Measurements from ENCODE around the gene ALX3. TPM values are rescaled to one million over a fixed set of nuclear protein-coding genes. Genes with fewer than 3 reads are reported as not detected.

ALX3 gene
- polyA plus RNA-seq, 1 experiment = 5.7 TPM

DNA sequence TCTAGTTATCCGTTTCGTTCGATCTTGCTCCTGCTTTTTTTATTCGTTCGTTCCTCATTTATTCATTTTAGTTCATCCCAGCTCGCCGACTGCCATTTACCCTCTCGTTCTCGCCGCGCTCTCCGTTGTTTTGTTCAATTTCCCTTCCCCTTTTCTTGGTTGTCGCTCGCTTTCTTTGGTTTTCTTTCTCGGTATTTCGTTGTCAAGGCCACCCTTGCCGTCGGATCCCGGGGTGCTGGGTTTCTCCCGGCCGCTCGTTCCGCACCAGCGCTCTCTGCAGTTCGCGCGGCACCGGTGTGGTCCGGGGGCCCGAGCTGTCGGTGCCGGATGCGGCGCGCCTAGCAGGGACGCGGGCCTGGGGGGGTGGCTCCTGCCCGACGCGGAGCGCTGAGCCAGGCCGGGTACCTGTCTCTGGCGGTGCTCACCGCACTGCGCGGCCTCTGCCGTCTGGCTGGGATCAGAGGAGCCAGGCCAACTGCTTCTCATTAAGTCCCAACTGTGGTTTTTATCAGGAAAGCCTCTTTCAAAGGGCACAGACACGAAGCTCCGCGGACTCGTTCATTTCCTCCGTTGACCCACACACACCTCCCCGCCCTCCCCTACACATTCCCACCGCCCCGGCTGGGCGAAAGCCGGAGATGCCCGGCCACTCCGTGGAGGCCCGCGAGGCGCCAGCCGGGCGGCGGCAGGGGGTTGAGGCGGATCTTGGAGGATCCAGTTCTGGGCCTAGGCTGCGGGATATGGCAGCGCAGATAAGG is 1.6 kb downstream of the ALX3 start:
- POLR2A ChIA-PET = no interaction called here
- CTCF ChIA-PET = interaction anchor here (1.2 to 6.3 kb wide), 6 partner anchors 9 to 48 kb away, joined by 3 to 48 read pairs (median 5); no protein-coding TSS in a partner anchor
- 0 out of 2 replicates have a peak, but pooled peaks cover 1% of the 10 kb centered on the region for H3K36me3 ChIP-seq (ENCODE audit: control insufficient read depth, insufficient read depth, low read length)
- TF ChIP-seq CTCF (IDR thresholded peaks at IDR 0.05; ENCODE audit: insufficient read depth, low read depth, low read length) = no peak
- peaks cover 25% of the 10 kb centered on the region for H3K27me3 ChIP-seq (ENCODE audit: control insufficient read depth, insufficient read depth, low read length)
- DNase-seq (ENCODE audit: low read depth) = no peak
- H3K4me3 ChIP-seq (ENCODE audit: low read depth, low read length) = peak overlapping the region; percentile 43

DNA sequence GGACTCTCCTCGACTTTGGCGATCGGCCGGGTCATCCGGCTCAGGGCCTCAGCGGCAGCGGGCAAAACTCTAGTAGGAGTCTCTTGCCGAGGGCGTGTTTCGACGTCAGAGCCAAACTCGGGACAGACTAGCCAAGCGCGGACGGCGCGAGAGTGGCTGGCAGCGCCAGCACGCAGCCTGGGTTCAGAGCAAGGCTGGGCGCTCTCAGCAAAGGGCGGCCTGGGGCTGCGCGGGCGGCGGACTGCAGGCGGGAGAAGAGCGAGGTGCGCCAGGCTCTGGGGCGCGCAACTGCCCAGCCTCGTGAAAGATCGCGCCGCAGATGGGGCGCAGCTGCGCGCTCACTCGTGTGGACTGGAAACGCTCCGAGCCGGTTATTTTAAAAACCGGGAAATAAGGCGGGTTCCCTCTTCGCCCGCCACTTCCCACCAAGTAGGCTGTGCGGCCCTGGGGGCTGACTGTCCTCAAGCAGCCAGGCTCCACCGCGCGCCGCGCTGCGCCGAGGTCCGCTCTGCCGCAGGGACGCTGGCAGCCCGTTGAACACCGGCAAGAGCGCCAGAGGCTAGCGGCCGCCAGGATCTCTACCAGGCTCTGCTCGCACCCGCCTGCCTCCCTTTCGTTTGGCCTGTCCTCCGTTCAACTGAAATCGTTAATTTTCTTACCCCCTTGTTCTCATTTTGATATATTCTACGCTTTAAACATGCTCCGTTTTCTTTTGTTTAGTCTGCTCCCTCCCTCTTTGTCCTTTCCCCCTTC is 2.4 kb downstream of the ALX3 start:
- ChIA-PET CTCF (interaction anchor here (1.2 to 6.3 kb wide), 6 partner anchors 8 to 49 kb away, joined by 3 to 48 read pairs (median 6); no protein-coding TSS in a partner anchor), POLR2A (no interaction called here)
- no peak for DNase-seq (ENCODE audit: low read depth)
- Histone ChIP-seq H3K27me3 (ENCODE audit: control insufficient read depth, insufficient read depth, low read length) (peaks cover 23% of the 10 kb centered on the region), H3K36me3 (ENCODE audit: control insufficient read depth, insufficient read depth, low read length) (0 out of 2 replicates have a peak, but pooled peaks cover 1% of the 10 kb centered on the region), H3K4me3 (ENCODE audit: low read depth, low read length) (peak overlapping the region; percentile 43)
- no peak for TF ChIP-seq CTCF (IDR thresholded peaks at IDR 0.05; ENCODE audit: insufficient read depth, low read depth, low read length)

DNA sequence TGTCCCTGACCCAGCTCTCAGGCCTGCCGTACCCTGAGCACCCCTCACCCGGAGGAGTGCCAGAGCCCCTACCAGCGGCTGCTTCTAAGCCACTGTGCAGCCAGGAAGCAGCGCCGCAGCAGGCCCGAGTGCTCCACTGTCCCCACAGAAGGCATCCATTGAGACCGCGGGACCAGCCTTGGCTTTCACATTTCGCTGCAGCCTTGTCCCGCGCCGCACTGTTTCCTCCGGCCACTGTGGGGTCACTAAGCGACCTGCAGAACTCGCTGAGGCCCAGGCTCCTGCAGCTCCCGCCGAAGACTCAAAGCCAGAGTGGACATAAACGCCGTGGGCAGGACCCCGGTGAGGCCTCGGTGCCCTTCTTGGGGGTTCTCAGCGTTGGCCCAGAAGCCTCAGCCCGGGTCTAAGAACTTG is 3.0 kb downstream of the ALX3 start:
- Histone ChIP-seq H3K4me3 (ENCODE audit: low read depth, low read length) (peak overlapping the region; percentile 43; the same call in 1 of the 2 replicates), H3K27me3 (ENCODE audit: control insufficient read depth, insufficient read depth, low read length) (peaks cover 21% of the 10 kb centered on the region), H3K36me3 (ENCODE audit: control insufficient read depth, insufficient read depth, low read length) (0 out of 2 replicates have a peak, but pooled peaks cover 1% of the 10 kb centered on the region)
- TF ChIP-seq CTCF (IDR thresholded peaks at IDR 0.05; ENCODE audit: insufficient read depth, low read depth, low read length) = no peak
- CTCF ChIA-PET = interaction anchor here (1.9 to 6.3 kb wide), 3 partner anchors 7 to 20 kb away, joined by 8 to 48 read pairs (median 11); no protein-coding TSS in a partner anchor
- DNase-seq (ENCODE audit: low read depth) = no peak
- POLR2A ChIA-PET = no interaction called here

DNA sequence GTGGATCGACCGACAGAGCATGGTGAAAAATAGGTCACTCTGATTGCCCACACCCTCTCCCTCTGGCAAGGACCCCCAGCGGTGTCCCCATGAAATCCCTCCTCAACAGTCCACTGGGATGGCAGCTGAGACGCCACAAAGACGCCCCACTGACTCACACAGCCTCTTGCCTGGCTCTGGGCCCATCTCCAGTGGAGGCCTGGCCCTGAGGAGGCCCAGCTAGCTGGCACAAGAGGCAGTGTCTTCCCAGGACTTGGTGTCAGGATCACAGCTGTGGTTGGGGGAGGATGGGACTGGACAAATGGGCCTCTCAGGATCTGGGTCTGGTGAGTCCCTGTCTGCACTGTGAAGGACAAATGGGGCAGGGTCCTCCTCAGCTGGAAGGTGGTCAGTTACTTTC is 4.6 kb downstream of the ALX3 start:
- CTCF ChIA-PET = interaction anchor here (0.6 to 6.3 kb wide), 10 partner anchors 12 to 306 kb away, joined by 3 to 48 read pairs (median 4); no protein-coding TSS in a partner anchor
- DNase-seq (ENCODE audit: low read depth) = no peak
- POLR2A ChIA-PET = no interaction called here
- TF ChIP-seq CTCF (IDR thresholded peaks at IDR 0.05; ENCODE audit: insufficient read depth, low read depth, low read length) = no peak
- Histone ChIP-seq H3K27me3 (ENCODE audit: control insufficient read depth, insufficient read depth, low read length) (peaks cover 19% of the 10 kb centered on the region), H3K36me3 (ENCODE audit: control insufficient read depth, insufficient read depth, low read length) (peaks cover 1% of the 10 kb centered on the region; the same call in 1 of the 2 replicates), H3K4me3 (ENCODE audit: low read depth, low read length) (no peak overlapping the region)
